Germinal center (tissue), 1 donor: ENCODE results near the gene CA4.
"Not testable (repeated sequence)": the region's sequence is repeated elsewhere in the genome, so short reads cannot be mapped to it uniquely, and the experiment has no call there.

Source experiments
- DNase-seq: peaks from one replicate; pipeline ENCODE4 v3.0.0; 2012; ENCODE audit warnings: mixed read lengths, low spot score

The CA4 gene

GRCh38 chr17:60176763-60177162 is 27.0 kb downstream of the CA4 start:
- DNase-seq = not testable (repeated sequence)

GRCh38 chr17:60178180-60178579 is 28.4 kb downstream of the CA4 start:
- DNase-seq = not testable (repeated sequence)

- DNase-seq = not testable (repeated sequence)
Measured at GRCh38 chr17:60180380-60180779, 30.6 kb downstream of the CA4 start.

- not testable (repeated sequence) for DNase-seq
Measured at GRCh38 chr17:60186372-60186771, 36.6 kb downstream of the CA4 start.

- DNase-seq = not testable (repeated sequence)
Measured at GRCh38 chr17:60186846-60187745, 37.3 kb downstream of the CA4 start.

- DNase-seq = no peak
Measured at GRCh38 chr17:60188759-60189158, 39.0 kb downstream of the CA4 start.

- DNase-seq = not testable (repeated sequence)
Measured at GRCh38 chr17:60190032-60190431, 40.3 kb downstream of the CA4 start.

GRCh38 chr17:60193032-60193431 is 43.3 kb downstream of the CA4 start:
- not testable (repeated sequence) for DNase-seq

- no peak for DNase-seq
Measured at GRCh38 chr17:60193482-60193881, 43.7 kb downstream of the CA4 start.

GRCh38 chr17:60194141-60194540 is 44.4 kb downstream of the CA4 start:
- not testable (repeated sequence) for DNase-seq

GRCh38 chr17:60198630-60199029 is 48.9 kb downstream of the CA4 start:
- DNase-seq = not testable (repeated sequence)

GRCh38 chr17:60205782-60206181 is 56.0 kb downstream of the CA4 start:
- not testable (repeated sequence) for DNase-seq

GRCh38 chr17:60208302-60208701 is 58.5 kb downstream of the CA4 start:
- DNase-seq = not testable (repeated sequence)
